H1 (cell line): ENCODE data around the gene SPC24. TPM values are rescaled to one million over a fixed set of nuclear protein-coding genes. Genes with fewer than 3 reads are reported as not detected.

Source experiments
- CTCF ChIA-PET: fragments of 300-600 bp; sonication (Branson Sonifier 250); formaldehyde crosslinking; loops from one replicate; lab custom pipeline; 2021; ENCODE audit not compliant: partially characterized antibody; lab: Charles Lee
- POLR2A ChIA-PET: fragments of 300-600 bp; sonication (Branson Sonifier 250); formaldehyde crosslinking; loops from one replicate; lab custom pipeline; 2021; ENCODE audit warnings: inconsistent platforms; ENCODE audit not compliant: partially characterized antibody; lab: Charles Lee
- DNase-seq, 2 experiments: peaks; one replicate each; pipeline versions ENCODE4 v3.0.0 to v3.0.0-alpha.2; 2010 to 2022; ENCODE audit warnings: low spot score in 2 of 2, low read depth in 1 of 2, mixed read lengths in 1 of 2
- FAIRE-seq: peaks from 2 replicates; lab custom pipeline; 2011; peaks lifted over from hg19 to GRCh38; lab: Jason Lieb, UNC
- H2AFZ ChIP-seq: 2 replicates; pipeline ENCODE4 v1.8.1; 2012; ENCODE audit warnings: low read length, inconsistent platforms
- H2AK5ac ChIP-seq: 2 replicates; pipeline ENCODE4 v1.6.1; 2013; ENCODE audit warnings: low read depth, low read length
- H2BK120ac ChIP-seq: replicated peaks from 2 replicates; pipeline ENCODE3; 2013; ENCODE audit warnings: low read depth, low read length, inconsistent platforms
- H2BK12ac ChIP-seq: 2 replicates; pipeline ENCODE4 v1.6.1; 2013; ENCODE audit warnings: low read depth, low read length
- H2BK15ac ChIP-seq: 2 replicates; pipeline ENCODE4 v1.6.1; 2013; ENCODE audit warnings: low read length
- H2BK20ac ChIP-seq: 2 replicates; pipeline ENCODE4 v1.6.1; 2013; ENCODE audit warnings: low read length
- H2BK5ac ChIP-seq: 2 replicates; pipeline ENCODE4 v1.6.1; 2013; ENCODE audit warnings: low read depth, low read length
- H3K14ac ChIP-seq: 2 replicates; pipeline ENCODE4 v1.6.1; 2013; ENCODE audit warnings: inconsistent platforms; ENCODE audit not compliant: insufficient read length
- H3K18ac ChIP-seq: 2 replicates; pipeline ENCODE4 v1.6.1; 2013; ENCODE audit warnings: low read length; ENCODE audit errors: extremely low read depth
- H3K23ac ChIP-seq: 2 replicates; pipeline ENCODE4 v1.6.1; 2013; ENCODE audit warnings: inconsistent platforms; ENCODE audit not compliant: insufficient read length
- H3K23me2 ChIP-seq: 2 replicates; pipeline ENCODE4 v1.6.1; 2013; ENCODE audit warnings: low read depth, low read length
- H3K27ac ChIP-seq: 2 replicates; pipeline ENCODE4 v1.6.1; 2011; ENCODE audit warnings: low read depth, low read length, inconsistent platforms
- H3K27me3 ChIP-seq, 4 experiments: replicated peaks in 1 of 4; 1 replicate in 1 of 4; 2 replicates in 3 of 4; pipeline versions ENCODE4 v1.6.1 to v1.8.1; 2011 to 2013; ENCODE audit warnings: low read length in 3 of 4, mild to moderate bottlenecking in 3 of 4, inconsistent platforms in 2 of 4, mixed read lengths in 2 of 4, moderate library complexity in 1 of 4; ENCODE audit not compliant: control insufficient read depth in 3 of 4, insufficient read depth in 3 of 4; ENCODE audit errors: extremely low read depth in 1 of 4
- H3K36me3 ChIP-seq, 4 experiments: 2 replicates each; pipeline versions ENCODE4 v1.6.1 to v1.8.1; 2011 to 2013; ENCODE audit warnings: mild to moderate bottlenecking in 4 of 4, low read length in 3 of 4, moderate library complexity in 2 of 4, control low read depth in 1 of 4, inconsistent platforms in 1 of 4; ENCODE audit not compliant: insufficient read depth in 4 of 4, control insufficient read depth in 2 of 4
- H3K4ac ChIP-seq: replicated peaks from 2 replicates; pipeline ENCODE3; 2013; ENCODE audit warnings: low read length, low read depth, mixed read lengths, inconsistent platforms; ENCODE audit not compliant: insufficient read length
- H3K4me1 ChIP-seq, 4 experiments: replicated peaks in 1 of 4; 1 replicate in 1 of 4; 2 replicates in 3 of 4; pipeline versions ENCODE4 v1.6.1 to v1.8.1; 2011 to 2013; ENCODE audit warnings: low read length in 3 of 4, inconsistent platforms in 2 of 4, mixed read lengths in 1 of 4; ENCODE audit not compliant: insufficient read depth in 4 of 4, control insufficient read depth in 3 of 4
- H3K4me2 ChIP-seq, 2 experiments: 2 replicates each; pipeline versions ENCODE4 v1.6.1 to v1.8.1; 2011 to 2013; ENCODE audit warnings: low read depth in 2 of 2, low read length in 2 of 2, control low read depth in 1 of 2, inconsistent platforms in 1 of 2, mild to moderate bottlenecking in 1 of 2; ENCODE audit not compliant: insufficient read depth in 1 of 2
- H3K4me3 ChIP-seq, 4 experiments: fragments of 200-600, 300-600 bp in 1 of 4; sonication (generic), shearing (Covaris generic), sonication (Bioruptor Twin) in 1 of 4; 2 replicates each; pipeline versions ENCODE4 v1.5.1 to v1.8.1; 2011 to 2016; ENCODE audit warnings: low read length in 4 of 4, low read depth in 3 of 4, control low read depth in 2 of 4, inconsistent platforms in 2 of 4, mild to moderate bottlenecking in 2 of 4, mixed read lengths in 1 of 4, moderate library complexity in 1 of 4; ENCODE audit not compliant: insufficient read depth in 2 of 4; ENCODE audit errors: extremely low read depth in 1 of 4
- H3K56ac ChIP-seq: replicated peaks from 2 replicates; pipeline ENCODE3; 2013; ENCODE audit warnings: low read depth, mild to moderate bottlenecking, mixed read lengths, low read length, inconsistent platforms; ENCODE audit not compliant: insufficient read length
- H3K79me1 ChIP-seq: 2 replicates; pipeline ENCODE4 v1.6.1; 2013; ENCODE audit warnings: low read depth, low read length, control low read depth
- H3K79me2 ChIP-seq, 2 experiments: 2 replicates each; pipeline versions ENCODE4 v1.6.1 to v1.8.1; 2012 to 2013; ENCODE audit warnings: low read length in 2 of 2, mild to moderate bottlenecking in 2 of 2, inconsistent platforms in 1 of 2; ENCODE audit not compliant: insufficient read depth in 2 of 2, control insufficient read depth in 1 of 2
- H3K9ac ChIP-seq, 4 experiments: replicated peaks in 1 of 4; 1 replicate in 1 of 4; 2 replicates in 3 of 4; pipeline versions ENCODE4 v1.6.1 to v1.8.1; 2011 to 2013; ENCODE audit warnings: low read depth in 3 of 4, low read length in 3 of 4, control low read depth in 2 of 4, mild to moderate bottlenecking in 2 of 4, moderate library complexity in 2 of 4, inconsistent platforms in 1 of 4; ENCODE audit errors: extremely low read depth in 1 of 4
- H3K9me3 ChIP-seq, 2 experiments: 2 replicates each; pipeline versions ENCODE4 v1.6.1 to v1.8.1; 2012 to 2013; ENCODE audit warnings: mild to moderate bottlenecking in 2 of 2, moderate library complexity in 2 of 2, control low read depth in 1 of 2, inconsistent platforms in 1 of 2, low read depth in 1 of 2, low read length in 1 of 2, mixed read lengths in 1 of 2; ENCODE audit not compliant: insufficient read depth in 2 of 2
- H4K20me1 ChIP-seq, 2 experiments: replicated peaks in 1 of 2; 2 replicates each; pipeline versions ENCODE3 to v1.8.1; 2011 to 2013; ENCODE audit warnings: inconsistent platforms in 2 of 2, low read length in 2 of 2, mild to moderate bottlenecking in 1 of 2; ENCODE audit not compliant: insufficient read depth in 2 of 2, control insufficient read depth in 1 of 2
- H4K5ac ChIP-seq: 2 replicates; pipeline ENCODE4 v1.6.1; 2013; ENCODE audit warnings: low read length, low read depth, mixed read lengths, inconsistent platforms; ENCODE audit not compliant: insufficient read length
- H4K8ac ChIP-seq: 2 replicates; pipeline ENCODE4 v1.8.0; 2013; ENCODE audit warnings: mild to moderate bottlenecking, moderate library complexity, low read length, inconsistent platforms; ENCODE audit not compliant: insufficient read depth; ENCODE audit errors: extremely low read depth
- H4K91ac ChIP-seq: replicated peaks from 2 replicates; pipeline ENCODE3; 2013; ENCODE audit warnings: low read length, mixed read lengths, inconsistent platforms; ENCODE audit not compliant: insufficient read length
- RBBP5 ChIP-seq: IDR thresholded peaks from 2 replicates; pipeline ENCODE4 v1.7.1; 2012; ENCODE audit warnings: low read depth, mild to moderate bottlenecking, inconsistent platforms, low read length, moderate library complexity, borderline replicate concordance
- SAP30 ChIP-seq: fragments of 300-600 bp; sonication (generic); IDR thresholded peaks from 2 replicates; pipeline ENCODE4 v1.7.1; 2012; ENCODE audit warnings: low read length, moderate library complexity, mild to moderate bottlenecking, inconsistent platforms; ENCODE audit not compliant: insufficient read depth, insufficient replicate concordance
- WGBS, 2 experiments: shearing (Covaris generic) in 1 of 2; methylation state at CpG; one replicate each; pipeline versions ENCODE4 v1.1.6 to v1.1.7; 2013 to 2015; ENCODE audit warnings: low lambda C conversion rate in 2 of 2, mixed read lengths in 2 of 2, inconsistent platforms in 1 of 2, low coverage in 1 of 2, missing lambda C conversion rate in 1 of 2; ENCODE audit not compliant: insufficient replicate concordance in 2 of 2, insufficient coverage in 1 of 2, insufficient read length in 1 of 2; ENCODE audit errors: extremely low coverage in 1 of 2, missing lambda C conversion rate in 1 of 2; 5-methylcytosine and 5-hydroxymethylcytosine counted together
- polyA plus RNA-seq, 7 experiments: library from polyadenylated mRNA; depleted of rRNA in 3 of 7; stranded (reverse) in 5 of 7; unstranded in 2 of 7; fragments of >200 nt in 5 of 7; fragments of 200-250 nt in 2 of 7; gene quantifications; 1 replicate in 5 of 7; 2 replicates in 1 of 7; 4 replicates in 1 of 7; pipeline versions ENCODE4 v1.2.1 to v1.2.3, GENCODE V29; 2011 to 2013; ENCODE audit warnings: missing spikeins in 2 of 7, mixed read lengths in 2 of 7
- total RNA-seq: library from RNA; stranded (reverse); fragmentation: NEBNext Ultra II Directional; extraction: Animal tissue kit (Norgen Biotek cat#: 25700); gene quantifications from 2 replicates; pipeline ENCODE4 v1.2.1, GENCODE V29; 2021

The SPC24 gene
- total and polyA plus RNA-seq, 2 of the 8 experiments (the other 6 are each of a cell fraction or from before 2014, with no cell fraction given), result 17.7 to 42.4 TPM

- H3K4ac ChIP-seq, result no peak overlapping the region
- no peak overlapping the region for H3K23ac ChIP-seq
- H3K27me3 ChIP-seq, result no peaks in the 10 kb centered on the region
- H3K9me3 ChIP-seq, result no peaks in the 10 kb centered on the region
- H2BK5ac ChIP-seq, result no peak overlapping the region
- no peak overlapping the region for H4K5ac ChIP-seq
- H3K4me3 ChIP-seq, result no peak overlapping the region
- H3K56ac ChIP-seq, result no peak overlapping the region
- no peaks in the 10 kb centered on the region for H3K79me2 ChIP-seq
- H3K4me1 ChIP-seq, result peaks cover 0 to 3% (median 2%) of the 10 kb centered on the region in 4 experiments; a peak in 4 of 7 replicates
- no peak overlapping the region for H3K14ac ChIP-seq
- no peaks in the 10 kb centered on the region for H4K20me1 ChIP-seq
- H2BK20ac ChIP-seq, result no peak overlapping the region
- peaks cover 2 to 24% (median 10%) of the 10 kb centered on the region in 4 experiments; a peak in 6 of 8 replicates for H3K36me3 ChIP-seq
- DNase-seq (no peak), FAIRE-seq (no peak)
- no peak overlapping the region for H2AFZ ChIP-seq
- no peaks in the 10 kb centered on the region; the same call in 1 of the 2 replicates for H3K79me1 ChIP-seq
- peaks cover 6% of the 10 kb centered on the region; the same call in 1 of the 2 replicates for H3K23me2 ChIP-seq
- WGBS, 2 experiments, result 93% methylated on average over 7 of the region's 8 CpGs; no CpG with 5 or more reads in 1 of the 2 experiments
- H4K8ac ChIP-seq, result no peak overlapping the region
- no peak overlapping the region for H3K27ac ChIP-seq
- CTCF ChIA-PET, result interaction anchor here (0.8 to 1.1 kb wide), 2 partner anchors 39 to 42 kb away, joined by 3 to 4 read pairs; no protein-coding TSS in a partner anchor
- no peak overlapping the region for H3K18ac ChIP-seq
- no peak overlapping the region for H3K4me2 ChIP-seq
- H2BK12ac ChIP-seq, result no peak overlapping the region
- no peak overlapping the region for H2AK5ac ChIP-seq
- no peak overlapping the region for H3K9ac ChIP-seq
- H4K91ac ChIP-seq, result no peak overlapping the region
- POLR2A ChIA-PET, result no interaction called here
- H2BK15ac ChIP-seq, result no peak overlapping the region
- no peak overlapping the region for H2BK120ac ChIP-seq
- TF ChIP-seq RBBP5 (no peak), SAP30 (no peak)
- TF ChIP-seq, all 59 proteins: peak for 0
Measured at GRCh38 chr19:11194173-11194572, 38.6 kb upstream of the SPC24 start.
